Loucy (cell line): ENCODE data around the gene SERPINE3.

Experiments
- H2AFZ ChIP-seq: fragments of 200-600 bp; sonication (generic); 2 replicates; pipeline ENCODE4 v1.6.0; 2016; ENCODE audit warnings: antibody characterized with exemption, mild to moderate bottlenecking, low read length, moderate library complexity
- H3F3A ChIP-seq: fragments of 200-600 bp; 2 replicates; pipeline ENCODE4 v1.6.0; 2016; ENCODE audit warnings: antibody characterized with exemption, low read depth, mild to moderate bottlenecking
- H3K27me3 ChIP-seq: fragments of 200-600 bp; sonication (generic); 2 replicates; pipeline ENCODE4 v1.6.1; 2014; ENCODE audit warnings: low read length, mild to moderate bottlenecking; ENCODE audit not compliant: insufficient read depth, poor library complexity, severe bottlenecking
- H3K36me3 ChIP-seq: fragments of 200-600 bp; sonication (generic); 2 replicates; pipeline ENCODE4 v1.6.1; 2016; ENCODE audit warnings: low read length; ENCODE audit not compliant: insufficient read depth
- H3K4me1 ChIP-seq: fragments of 200-600 bp; sonication (generic); 2 replicates; pipeline ENCODE4 v1.5.1; 2014; ENCODE audit warnings: low read length, mild to moderate bottlenecking; ENCODE audit not compliant: insufficient read depth, poor library complexity, severe bottlenecking
- H3K4me2 ChIP-seq: fragments of 200-600 bp; sonication (generic); 2 replicates; pipeline ENCODE4 v1.6.0; 2014; ENCODE audit warnings: antibody characterized with exemption, low read length, low read depth, mild to moderate bottlenecking; ENCODE audit not compliant: poor library complexity, severe bottlenecking
- H3K4me3 ChIP-seq: fragments of 200-600 bp; sonication (generic); 2 replicates; pipeline ENCODE4 v1.5.1; 2014; ENCODE audit warnings: low read length, mild to moderate bottlenecking, mixed read lengths; ENCODE audit not compliant: poor library complexity, severe bottlenecking
- H3K79me2 ChIP-seq: fragments of 200-600 bp; sonication (generic); 2 replicates; pipeline ENCODE4 v1.6.1; 2014; ENCODE audit warnings: low read length; ENCODE audit not compliant: insufficient read depth
- H3K9ac ChIP-seq: fragments of 200-600 bp; sonication (generic); 2 replicates; pipeline ENCODE4 v1.6.0; 2014; ENCODE audit warnings: mild to moderate bottlenecking, low read depth, low read length, moderate library complexity; ENCODE audit not compliant: poor library complexity, severe bottlenecking
- H3K9me2 ChIP-seq: fragments of 200-600 bp; sonication (generic); replicated peaks from 2 replicates; pipeline ENCODE4 v1.6.1; 2016; ENCODE audit warnings: low read depth, low read length, mixed read lengths
- H3K9me3 ChIP-seq: fragments of 200-600 bp; sonication (generic); 2 replicates; pipeline ENCODE4 v1.6.1; 2014; ENCODE audit warnings: mild to moderate bottlenecking, antibody characterized with exemption, low read length, low read depth; ENCODE audit not compliant: insufficient read depth
- H4K20me1 ChIP-seq: fragments of 200-600 bp; sonication (generic); 2 replicates; pipeline ENCODE4 v1.6.0; 2014; ENCODE audit warnings: antibody characterized with exemption, low read length, mild to moderate bottlenecking; ENCODE audit not compliant: insufficient read depth, poor library complexity, severe bottlenecking
- EZH2phosphoT487 ChIP-seq: fragments of 200-600 bp; IDR thresholded peaks from 2 replicates; pipeline ENCODE4 v1.6.1; 2018; ENCODE audit warnings: antibody characterized with exemption, mild to moderate bottlenecking, moderate library complexity, borderline replicate concordance
- TF ChIP-seq, protein P1 (sequence below): fragments of 200-600 bp; sonication (generic); conservative IDR thresholded peaks from 2 replicates; pipeline ENCODE4 v1.5.1; 2014; ENCODE audit warnings: mild to moderate bottlenecking, antibody characterized with exemption, low read length

Gene SERPINE3

GRCh38 chr13:51311231-51311630 lies 28.3 kb upstream of the SERPINE3 start:
- Histone ChIP-seq H2AFZ (no peak overlapping the region), H3K9me2 (no peaks in the 10 kb centered on the region), H3K79me2 (no peaks in the 10 kb centered on the region), H4K20me1 (no peaks in the 10 kb centered on the region), H3K4me3 (no peak overlapping the region), H3K9me3 (no peaks in the 10 kb centered on the region), H3K4me1 (no peaks in the 10 kb centered on the region), H3K36me3 (no peaks in the 10 kb centered on the region), H3F3A (no peaks in the 10 kb centered on the region), H3K4me2 (no peak overlapping the region), H3K9ac (no peak overlapping the region), H3K27me3 (peaks cover 4% of the 10 kb centered on the region)
- TF ChIP-seq, protein P1, sequence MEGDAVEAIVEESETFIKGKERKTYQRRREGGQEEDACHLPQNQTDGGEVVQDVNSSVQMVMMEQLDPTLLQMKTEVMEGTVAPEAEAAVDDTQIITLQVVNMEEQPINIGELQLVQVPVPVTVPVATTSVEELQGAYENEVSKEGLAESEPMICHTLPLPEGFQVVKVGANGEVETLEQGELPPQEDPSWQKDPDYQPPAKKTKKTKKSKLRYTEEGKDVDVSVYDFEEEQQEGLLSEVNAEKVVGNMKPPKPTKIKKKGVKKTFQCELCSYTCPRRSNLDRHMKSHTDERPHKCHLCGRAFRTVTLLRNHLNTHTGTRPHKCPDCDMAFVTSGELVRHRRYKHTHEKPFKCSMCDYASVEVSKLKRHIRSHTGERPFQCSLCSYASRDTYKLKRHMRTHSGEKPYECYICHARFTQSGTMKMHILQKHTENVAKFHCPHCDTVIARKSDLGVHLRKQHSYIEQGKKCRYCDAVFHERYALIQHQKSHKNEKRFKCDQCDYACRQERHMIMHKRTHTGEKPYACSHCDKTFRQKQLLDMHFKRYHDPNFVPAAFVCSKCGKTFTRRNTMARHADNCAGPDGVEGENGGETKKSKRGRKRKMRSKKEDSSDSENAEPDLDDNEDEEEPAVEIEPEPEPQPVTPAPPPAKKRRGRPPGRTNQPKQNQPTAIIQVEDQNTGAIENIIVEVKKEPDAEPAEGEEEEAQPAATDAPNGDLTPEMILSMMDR = no peak
- no peak for TF ChIP-seq EZH2phosphoT487

DNA sequence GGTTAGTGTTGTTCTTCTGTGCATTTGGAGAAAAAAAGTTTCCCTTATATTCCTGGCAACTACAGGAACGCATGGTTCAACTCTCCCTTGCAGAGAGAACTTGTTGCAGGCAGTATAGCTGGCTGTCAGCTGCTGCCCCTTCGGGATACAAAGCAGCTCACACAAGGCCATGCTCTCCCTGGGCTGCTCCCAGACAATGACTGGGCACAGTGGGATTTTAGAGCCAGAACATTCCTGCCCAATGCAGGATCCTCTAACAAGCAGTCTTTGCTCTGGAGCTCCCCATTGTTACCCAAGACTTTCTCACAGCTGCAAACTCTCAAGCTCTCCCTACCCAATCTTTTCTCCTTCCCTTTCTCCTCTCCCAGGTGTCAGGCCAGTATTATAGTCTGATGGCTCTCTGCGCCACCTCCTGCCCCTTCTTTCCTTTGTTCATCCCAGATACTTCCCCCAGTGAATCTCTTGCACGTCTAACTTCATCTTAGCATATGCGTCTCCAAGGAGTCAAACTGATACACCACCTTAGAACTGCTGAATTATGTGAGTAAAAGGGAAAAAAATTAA lies 27.5 kb upstream of the SERPINE3 start:
- Histone ChIP-seq H3K4me2 (no peak overlapping the region), H3K36me3 (no peaks in the 10 kb centered on the region), H3K79me2 (no peaks in the 10 kb centered on the region), H3F3A (no peaks in the 10 kb centered on the region), H3K4me1 (no peaks in the 10 kb centered on the region), H3K9me2 (no peaks in the 10 kb centered on the region), H3K4me3 (no peak overlapping the region), H3K27me3 (peaks cover 4% of the 10 kb centered on the region), H4K20me1 (no peaks in the 10 kb centered on the region), H2AFZ (no peak overlapping the region), H3K9ac (no peak overlapping the region), H3K9me3 (no peaks in the 10 kb centered on the region)
- TF ChIP-seq EZH2phosphoT487 = no peak
- TF ChIP-seq, protein P1 = no peak

- H3K4me3 ChIP-seq = no peak overlapping the region
- no peaks in the 10 kb centered on the region for H3K4me1 ChIP-seq
- peaks cover 4% of the 10 kb centered on the region for H3K27me3 ChIP-seq
- no peak overlapping the region for H3K4me2 ChIP-seq
- H4K20me1 ChIP-seq = no peaks in the 10 kb centered on the region
- no peaks in the 10 kb centered on the region for H3K9me3 ChIP-seq
- no peaks in the 10 kb centered on the region for H3K9me2 ChIP-seq
- no peak overlapping the region for H3K9ac ChIP-seq
- no peaks in the 10 kb centered on the region for H3K79me2 ChIP-seq
- TF ChIP-seq, protein P1 = no peak
- TF ChIP-seq EZH2phosphoT487 = no peak
- H2AFZ ChIP-seq = no peak overlapping the region
- H3F3A ChIP-seq = no peaks in the 10 kb centered on the region
- H3K36me3 ChIP-seq = no peaks in the 10 kb centered on the region
Measured at GRCh38 chr13:51313619-51314018, 25.9 kb upstream of the SERPINE3 start.
